A673 (cell line): ENCODE results near the gene ILKAP.

Source experiments
- CTCF ChIP-seq: fragments of 300-800, 200-600 bp; sonication (generic); conservative IDR thresholded peaks from 2 replicates; pipeline ENCODE4 v1.5.1; 2017; ENCODE audit warnings: low read depth, mild to moderate bottlenecking, antibody characterized with exemption, low read length, moderate library complexity, mixed read lengths
- EZH2 ChIP-seq: fragments of 200-600 bp; sonication (generic); IDR thresholded peaks from 2 replicates; pipeline ENCODE4 v1.6.1; 2017; ENCODE audit warnings: borderline replicate concordance, low read depth, mild to moderate bottlenecking, mixed read lengths, antibody characterized with exemption, low read length; ENCODE audit not compliant: poor library complexity, severe bottlenecking

DNA sequence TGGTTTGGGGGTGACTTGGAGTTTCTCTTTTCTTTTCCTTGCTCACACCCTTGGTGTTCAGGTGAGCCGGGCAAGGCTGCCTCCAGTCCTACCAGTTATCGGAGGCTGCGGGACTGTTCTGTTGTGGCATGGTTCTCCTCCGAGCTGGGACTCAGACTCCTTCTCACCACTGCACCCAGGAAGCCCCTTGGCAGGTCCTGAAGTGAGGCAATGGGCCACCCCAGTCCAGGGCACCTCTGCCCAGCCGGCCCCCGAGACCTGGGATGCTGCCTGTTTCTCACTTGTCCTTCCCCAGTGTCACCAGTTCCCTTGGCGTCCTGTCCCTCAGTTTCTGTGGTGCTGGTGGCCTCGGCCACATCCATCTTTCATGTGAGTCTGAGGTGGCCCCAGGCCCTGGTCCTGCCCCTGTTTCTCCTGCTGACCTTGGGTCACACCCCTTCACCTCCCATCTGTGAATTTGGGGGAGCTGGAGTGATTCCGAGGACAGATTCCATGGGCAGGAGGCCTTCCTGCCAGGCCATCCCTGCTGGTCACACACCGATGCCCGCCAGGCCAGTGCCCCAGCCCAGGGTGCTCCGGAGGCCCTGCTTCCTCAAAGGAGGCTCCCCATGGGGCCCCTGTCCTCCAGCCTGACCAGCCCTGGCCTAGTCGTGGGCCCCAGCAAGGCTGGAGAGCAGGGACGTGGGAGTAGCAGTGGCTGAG lies 71.6 kb downstream of the ILKAP start:
- TF ChIP-seq EZH2 (no peak), CTCF (no peak)
